NOMO-1 treated with dmso at 0.1 percent for 144 hours (cell line): Measurements from ENCODE around the gene UQCC5.

Experiments used
- DNase-seq: peaks from one replicate; lab custom pipeline; 2025; ENCODE audit not compliant: unreplicated experiment; lab: John Stamatoyannopoulos, UW

The UQCC5 gene

DNA sequence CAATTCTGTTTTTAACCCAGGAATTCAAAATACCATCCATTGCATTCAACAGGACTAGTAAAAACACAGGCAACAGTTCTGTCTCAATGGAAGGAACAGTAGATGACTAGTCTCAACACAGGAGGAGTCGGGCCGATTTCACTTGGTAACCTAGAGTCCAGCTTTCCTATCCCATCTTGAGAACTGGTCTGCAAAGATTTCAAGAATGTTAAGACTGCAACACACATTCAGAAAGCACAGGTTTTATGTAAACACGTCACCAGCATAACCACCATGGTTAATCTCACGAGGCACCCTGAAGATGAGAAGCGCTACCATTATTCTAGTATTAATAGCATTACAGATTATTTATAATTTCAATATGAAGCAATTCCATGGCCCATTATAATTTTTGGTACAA lies 22.0 kb downstream of the UQCC5 start:
- DNase-seq, result no peak

DNA sequence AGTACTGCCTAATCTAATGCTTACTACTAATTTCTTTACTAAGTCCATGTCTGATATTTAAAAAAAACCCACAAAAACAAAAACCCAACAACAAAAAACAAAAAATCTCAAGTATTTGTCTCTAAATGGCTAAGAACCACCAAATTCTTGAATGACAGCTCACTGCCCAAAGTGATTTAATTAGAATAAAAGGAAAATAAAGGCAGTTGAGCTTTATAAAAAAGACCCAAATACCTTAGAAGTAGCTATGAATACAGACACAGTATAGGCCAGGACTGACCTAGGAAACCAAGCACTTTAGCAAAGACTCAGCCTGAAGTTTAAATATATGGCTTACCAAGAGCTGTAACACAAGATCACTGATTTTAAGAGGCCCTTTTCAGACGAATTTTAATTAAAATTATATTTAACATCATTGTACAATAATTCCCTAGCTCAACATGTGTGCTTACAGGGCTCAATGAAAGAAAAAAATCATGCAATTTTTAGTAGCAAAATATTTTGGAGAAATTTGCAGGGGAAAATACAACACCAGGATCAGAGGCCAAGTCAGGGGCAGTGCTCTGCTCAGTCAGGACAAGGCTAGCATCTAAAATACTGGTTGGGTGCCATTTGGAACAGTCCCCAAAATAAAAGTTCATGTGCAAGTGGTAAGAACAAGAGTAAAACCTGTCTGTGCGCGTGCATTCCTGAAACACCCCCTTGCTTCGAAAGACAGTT lies 24.8 kb downstream of the UQCC5 start:
- DNase-seq, result no peak

DNA sequence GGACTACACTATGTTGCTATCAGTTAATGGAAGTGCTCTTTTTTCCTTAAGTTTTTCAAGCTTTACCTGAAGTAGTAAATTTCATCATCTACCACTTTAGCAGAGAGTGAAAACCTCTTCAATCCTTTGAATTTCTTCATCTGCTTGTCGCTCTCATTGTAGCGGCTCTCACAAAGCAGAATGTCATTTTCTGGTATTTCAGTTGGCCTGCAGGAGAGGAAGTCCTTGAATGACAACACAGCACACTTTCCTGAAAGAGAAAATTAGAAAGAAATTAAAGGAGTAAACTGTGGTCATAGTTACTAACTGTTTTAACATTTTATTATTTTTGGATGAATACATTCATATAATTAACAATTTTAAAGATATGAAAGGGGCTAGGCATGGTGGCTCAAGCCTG lies 27.6 kb downstream of the UQCC5 start:
- DNase-seq, result no peak

DNA sequence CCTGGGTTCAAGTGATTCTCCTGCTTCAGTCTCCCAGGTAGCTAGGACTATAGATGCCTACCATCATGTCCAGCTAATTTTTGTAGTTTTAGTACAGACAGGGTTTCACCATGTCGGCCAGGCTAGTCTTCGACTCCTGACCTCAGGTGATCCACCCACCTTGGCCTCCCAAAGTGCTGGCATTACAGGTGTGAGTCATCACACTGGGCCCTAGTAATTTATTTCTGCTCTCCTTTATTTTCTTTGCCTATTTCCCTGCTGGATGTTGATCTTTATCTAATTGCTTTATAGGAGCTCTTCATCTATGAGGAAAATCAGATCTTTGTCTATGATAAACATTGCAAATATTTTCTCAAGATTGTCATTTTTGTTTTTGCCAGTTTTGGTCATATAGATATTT lies 31.7 kb downstream of the UQCC5 start:
- no peak for DNase-seq

DNA sequence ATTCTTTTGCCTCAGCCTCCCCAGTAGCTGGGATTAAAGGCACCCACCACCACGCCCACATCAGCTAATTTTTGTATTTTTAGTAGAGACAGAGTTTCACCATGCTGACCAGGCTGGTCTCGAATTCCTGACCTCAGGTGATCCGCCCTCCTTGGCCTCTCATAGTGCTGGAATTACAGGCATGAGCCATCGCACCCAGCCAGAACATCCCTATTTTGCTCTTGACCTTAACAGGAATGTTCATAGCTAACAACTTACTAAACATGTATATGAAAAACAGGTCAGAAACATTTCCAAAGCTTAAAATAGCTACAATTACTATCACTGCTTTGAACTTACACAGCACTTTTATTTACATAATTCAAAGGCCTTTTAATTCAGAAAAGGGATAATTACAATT lies 33.7 kb downstream of the UQCC5 start:
- DNase-seq, result no peak

DNA sequence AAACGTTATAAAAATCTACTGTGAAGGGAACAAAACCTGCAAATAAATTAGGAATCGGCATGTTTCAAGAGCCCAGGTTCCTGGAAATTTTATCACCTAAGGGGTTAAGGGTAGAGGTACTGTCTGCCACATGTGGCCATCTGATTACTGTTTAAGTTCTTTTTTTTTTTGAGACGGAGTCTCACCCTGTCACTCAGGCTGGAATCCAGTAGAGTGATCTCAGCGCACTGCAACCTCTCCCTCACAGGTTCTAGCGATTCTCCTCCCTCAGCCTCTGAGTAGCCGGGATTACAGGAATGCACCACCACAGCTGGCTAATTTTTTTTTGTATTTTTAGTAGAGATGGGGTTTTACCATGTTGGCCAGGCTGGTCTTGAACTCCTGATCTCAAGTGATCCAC lies 35.8 kb downstream of the UQCC5 start:
- no peak for DNase-seq

DNA sequence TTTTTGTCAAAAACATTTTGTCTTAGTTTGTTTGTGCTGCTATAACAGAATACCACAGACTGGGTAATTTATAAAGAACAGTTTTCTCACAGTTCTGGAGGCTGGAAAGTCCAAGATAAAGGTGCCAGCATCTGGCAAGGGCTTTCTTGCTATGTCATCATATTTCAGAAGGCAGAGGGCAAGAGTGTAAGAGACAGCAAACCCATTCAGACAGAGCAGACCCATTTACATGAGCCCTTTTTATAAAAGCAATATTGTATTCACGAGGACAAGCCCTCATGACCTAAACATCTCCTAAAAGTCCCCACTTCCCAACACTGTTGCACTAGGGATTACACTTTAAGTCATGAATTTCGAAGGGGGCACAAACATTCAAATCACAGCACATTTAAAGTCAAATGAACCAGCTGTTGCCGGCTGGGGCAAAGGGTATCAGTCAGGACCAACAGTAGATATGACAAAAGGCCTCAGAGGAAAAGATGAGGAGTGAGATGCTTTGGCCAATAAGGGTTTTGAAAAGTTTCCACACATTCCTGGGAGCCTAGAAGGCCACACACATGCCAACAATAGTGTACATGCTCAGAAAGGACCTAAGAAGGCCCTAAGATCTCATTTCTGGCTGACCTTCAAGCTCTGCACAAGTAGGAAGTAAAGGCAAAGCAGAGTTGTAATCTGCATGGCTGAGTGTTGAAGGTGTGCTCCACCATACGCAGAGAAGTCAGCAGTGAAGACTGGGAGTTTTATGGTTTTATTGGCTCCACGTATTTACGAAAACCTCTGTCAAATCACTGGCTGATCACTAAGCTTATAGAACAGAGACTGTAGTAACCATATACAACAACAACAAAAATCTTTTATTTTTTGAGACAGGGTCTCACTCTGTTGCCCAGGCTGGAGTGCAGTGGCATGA lies 37.9 kb downstream of the UQCC5 start:
- no peak for DNase-seq
